NCI-H146 treated with DMSO at 0.1 percent for 48 hours (cell line): ENCODE results near the gene SLITRK2.

ENCODE experiments used
- DNase-seq: peaks from one replicate; lab custom pipeline; 2025; ENCODE audit not compliant: unreplicated experiment; lab: John Stamatoyannopoulos, UW

Gene SLITRK2

DNA sequence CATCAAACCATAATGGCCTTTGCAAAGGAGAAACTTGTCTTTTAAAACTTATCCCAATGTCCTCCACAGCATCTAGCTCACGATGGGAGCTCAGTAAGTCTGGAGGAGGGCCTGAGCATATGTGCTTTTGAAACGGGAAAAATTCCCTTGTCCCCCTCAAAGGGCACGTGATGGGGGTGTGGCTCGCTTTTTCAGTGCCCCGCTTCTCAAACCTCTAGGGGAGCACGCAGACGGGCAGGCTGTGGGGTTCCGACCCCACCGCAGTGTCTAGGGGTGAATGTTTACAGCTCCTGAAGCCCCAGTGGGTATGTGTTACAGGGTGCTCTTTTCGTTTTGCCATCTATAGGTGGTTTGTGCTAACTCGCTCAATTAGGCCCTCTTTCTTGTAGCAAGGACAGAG, 31.2 kb downstream of the SLITRK2 start:
- no peak for DNase-seq

DNA sequence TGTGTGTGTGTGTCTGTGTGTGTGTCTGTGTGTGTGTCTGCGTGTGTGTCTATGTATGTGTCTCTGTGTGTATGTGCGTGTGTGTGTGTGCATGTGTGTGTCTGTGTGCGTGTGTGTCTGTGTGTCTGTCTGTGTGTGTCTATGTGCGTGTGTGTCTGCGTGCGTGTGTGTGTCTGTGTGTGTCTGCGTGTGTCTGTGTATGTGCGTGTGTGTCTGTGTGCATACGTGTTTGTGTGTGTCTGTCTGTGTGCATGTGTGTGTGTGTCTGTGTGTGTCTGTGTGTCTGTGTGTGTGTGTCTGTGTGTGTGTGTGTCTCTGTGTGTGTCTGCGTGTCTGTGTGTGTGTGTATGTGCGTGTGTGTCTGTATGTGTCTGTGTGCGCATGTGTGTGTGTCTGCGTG, 35.6 kb downstream of the SLITRK2 start:
- DNase-seq = no peak

GRCh38 chrX:145856181-145856580, 38.6 kb downstream of the SLITRK2 start:
- DNase-seq = no peak

DNA sequence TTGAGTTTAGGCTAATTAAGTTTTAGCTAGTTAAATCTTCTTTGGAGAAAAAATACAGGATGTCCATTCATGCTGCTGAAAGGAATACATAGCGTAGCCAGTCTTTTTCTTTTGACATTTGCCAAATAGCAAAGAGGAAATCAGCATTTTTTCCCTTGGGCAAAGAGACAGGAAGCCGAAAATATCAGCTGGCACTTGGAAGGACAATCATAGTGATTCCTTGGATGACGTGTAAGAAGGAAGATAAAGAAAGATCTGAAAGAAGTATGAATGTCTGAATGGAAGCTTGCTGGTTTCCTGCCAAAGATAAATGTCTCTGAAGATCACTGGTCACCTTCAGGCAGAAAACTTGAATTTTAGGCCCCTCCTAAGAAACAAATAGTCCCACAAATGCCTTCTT, 44.2 kb downstream of the SLITRK2 start:
- DNase-seq = no peak

DNA sequence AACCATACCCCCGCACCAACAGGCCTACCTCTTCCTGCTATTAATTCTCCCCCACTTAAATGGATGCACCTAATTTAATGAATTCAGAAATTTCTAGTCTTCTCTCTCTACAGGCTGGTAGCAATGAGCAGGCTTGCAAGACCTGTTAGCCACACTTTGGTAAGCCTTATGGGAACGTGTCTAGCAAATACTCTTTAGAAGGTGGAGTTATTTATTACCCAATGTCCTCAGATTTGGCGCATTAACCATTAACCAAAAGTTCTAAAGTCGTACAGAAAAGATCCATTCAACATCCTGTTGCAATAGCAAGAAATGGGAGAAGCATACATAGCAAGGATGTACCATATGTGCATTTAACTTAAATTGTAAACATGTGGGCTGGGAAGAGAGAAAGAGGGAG, 47.5 kb downstream of the SLITRK2 start:
- no peak for DNase-seq
